Astrocyte of the spinal cord (primary cell): ENCODE measurements around the gene KRTAP10-9.

Experiments used
- DNase-seq: peaks from one replicate; pipeline ENCODE4 v3.0.0; 2011; ENCODE audit warnings: low read depth, low spot score
- H3K4me3 ChIP-seq: 2 replicates; pipeline ENCODE4 v1.5.1; 2011; ENCODE audit warnings: low read depth, mild to moderate bottlenecking, low read length, moderate library complexity
- in situ Hi-C: cut with HindIII; loops from 2 replicates; pipeline ENCODE4 v1.10.0; 2017; ENCODE audit warnings: low sequenced_read_pairs
- TF ChIP-seq, protein P1 (sequence below): IDR thresholded peaks from 2 replicates; pipeline ENCODE4 v1.5.1; 2012; ENCODE audit warnings: low read depth, mild to moderate bottlenecking, low read length, inconsistent platforms

KRTAP10-9 gene

DNA sequence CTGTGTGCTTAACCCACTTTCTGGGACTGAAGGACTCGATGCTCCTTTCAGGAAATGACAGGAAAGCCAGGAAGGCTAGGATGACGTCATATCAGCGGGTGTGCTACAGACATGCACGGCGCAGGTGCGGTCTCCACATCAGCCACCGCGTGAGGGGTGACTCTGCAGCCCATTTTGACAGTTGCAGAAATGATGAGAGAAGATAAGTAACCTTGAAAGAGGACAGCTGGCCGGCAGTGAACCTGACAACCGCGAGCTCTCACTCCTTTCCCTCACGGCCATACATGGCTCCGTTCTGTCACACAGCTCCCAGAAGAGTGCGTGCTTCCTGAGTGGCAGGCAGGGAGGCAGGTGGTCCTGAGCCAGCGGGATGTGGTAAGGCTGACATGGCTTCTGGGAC is 44.8 kb upstream of the KRTAP10-9 start:
- TF ChIP-seq, protein P1, sequence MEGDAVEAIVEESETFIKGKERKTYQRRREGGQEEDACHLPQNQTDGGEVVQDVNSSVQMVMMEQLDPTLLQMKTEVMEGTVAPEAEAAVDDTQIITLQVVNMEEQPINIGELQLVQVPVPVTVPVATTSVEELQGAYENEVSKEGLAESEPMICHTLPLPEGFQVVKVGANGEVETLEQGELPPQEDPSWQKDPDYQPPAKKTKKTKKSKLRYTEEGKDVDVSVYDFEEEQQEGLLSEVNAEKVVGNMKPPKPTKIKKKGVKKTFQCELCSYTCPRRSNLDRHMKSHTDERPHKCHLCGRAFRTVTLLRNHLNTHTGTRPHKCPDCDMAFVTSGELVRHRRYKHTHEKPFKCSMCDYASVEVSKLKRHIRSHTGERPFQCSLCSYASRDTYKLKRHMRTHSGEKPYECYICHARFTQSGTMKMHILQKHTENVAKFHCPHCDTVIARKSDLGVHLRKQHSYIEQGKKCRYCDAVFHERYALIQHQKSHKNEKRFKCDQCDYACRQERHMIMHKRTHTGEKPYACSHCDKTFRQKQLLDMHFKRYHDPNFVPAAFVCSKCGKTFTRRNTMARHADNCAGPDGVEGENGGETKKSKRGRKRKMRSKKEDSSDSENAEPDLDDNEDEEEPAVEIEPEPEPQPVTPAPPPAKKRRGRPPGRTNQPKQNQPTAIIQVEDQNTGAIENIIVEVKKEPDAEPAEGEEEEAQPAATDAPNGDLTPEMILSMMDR: no peak
- DNase-seq: no peak
- H3K4me3 ChIP-seq: no peak overlapping the region
- in situ Hi-C loops: no loop called here

DNA sequence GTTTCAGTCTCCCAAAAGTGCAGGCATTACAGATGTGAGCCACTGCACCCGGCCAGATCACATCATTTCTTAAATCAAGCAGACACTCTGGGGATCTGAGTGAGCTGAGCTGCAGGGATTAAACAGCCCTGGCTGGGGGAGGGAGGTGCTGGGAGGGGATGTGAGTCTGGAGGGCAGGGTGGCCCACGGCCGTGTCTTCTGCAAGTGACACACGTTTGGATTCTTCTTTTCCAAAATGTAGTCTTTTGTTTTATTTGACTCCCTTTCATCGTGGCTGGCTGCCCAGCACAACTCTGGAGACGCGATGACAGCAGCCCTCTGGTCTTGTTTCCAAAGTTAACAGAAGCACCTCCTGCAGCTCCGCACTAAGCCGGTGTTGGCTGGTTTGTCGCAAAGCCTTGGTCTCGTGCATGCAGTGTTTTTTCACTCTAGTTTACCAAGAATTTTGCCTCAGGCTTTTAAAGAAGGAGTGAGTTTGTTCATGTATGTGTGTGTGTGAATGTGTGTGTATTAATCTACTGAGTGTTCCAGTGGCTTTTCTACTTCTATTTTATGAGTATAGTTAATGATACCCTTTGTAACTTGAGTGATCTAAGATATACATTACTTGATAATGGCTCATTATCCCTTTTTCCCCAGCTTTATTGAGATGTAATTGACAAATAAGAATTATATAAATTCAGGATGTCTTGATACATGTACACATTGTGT is 43.6 kb upstream of the KRTAP10-9 start:
- DNase-seq: no peak
- H3K4me3 ChIP-seq: no peak overlapping the region
- in situ Hi-C loops: no loop called here
- TF ChIP-seq, protein P1: no peak

DNA sequence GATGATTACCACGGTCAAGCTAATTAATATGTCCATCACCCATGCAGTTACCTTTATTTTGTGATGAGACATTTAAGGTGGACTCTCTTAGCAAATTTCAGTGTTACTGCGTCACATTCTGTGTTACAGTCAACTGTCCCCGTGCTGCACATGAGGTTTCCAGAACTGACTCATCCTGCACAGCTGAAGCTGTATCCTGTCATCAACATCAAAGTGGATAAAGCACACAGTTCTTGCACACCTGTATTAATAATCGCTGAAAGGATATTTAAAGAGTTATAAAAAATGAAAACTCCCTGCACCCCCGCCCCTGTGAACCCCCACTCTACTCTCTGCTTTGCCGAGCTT is 43.1 kb upstream of the KRTAP10-9 start:
- no peak for DNase-seq
- H3K4me3 ChIP-seq: no peak overlapping the region
- TF ChIP-seq, protein P1: no peak
- in situ Hi-C loops: no loop called here

DNA sequence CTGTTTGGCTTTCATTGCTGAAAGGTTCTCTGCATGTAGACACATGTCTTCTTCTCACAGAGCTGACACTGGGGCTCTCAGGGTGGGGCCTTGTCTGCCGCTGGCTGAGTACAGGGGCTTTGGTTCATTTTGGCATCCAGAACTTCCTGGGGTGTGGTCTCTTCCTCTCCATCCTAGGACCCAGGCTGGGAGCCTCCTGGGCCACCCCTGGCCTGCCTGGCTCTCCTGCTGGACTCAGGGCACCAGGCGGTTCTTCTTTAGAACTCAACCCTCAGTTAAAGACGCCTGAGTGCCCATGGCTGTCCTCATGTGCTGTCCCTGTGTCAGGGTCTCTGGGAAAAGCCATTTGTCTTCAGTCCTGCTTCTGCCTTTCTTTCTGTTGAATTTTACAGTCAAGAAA is 41.0 kb upstream of the KRTAP10-9 start:
- TF ChIP-seq, protein P1: no peak
- DNase-seq: no peak
- no peak overlapping the region for H3K4me3 ChIP-seq
- in situ Hi-C loops: no loop called here

DNA sequence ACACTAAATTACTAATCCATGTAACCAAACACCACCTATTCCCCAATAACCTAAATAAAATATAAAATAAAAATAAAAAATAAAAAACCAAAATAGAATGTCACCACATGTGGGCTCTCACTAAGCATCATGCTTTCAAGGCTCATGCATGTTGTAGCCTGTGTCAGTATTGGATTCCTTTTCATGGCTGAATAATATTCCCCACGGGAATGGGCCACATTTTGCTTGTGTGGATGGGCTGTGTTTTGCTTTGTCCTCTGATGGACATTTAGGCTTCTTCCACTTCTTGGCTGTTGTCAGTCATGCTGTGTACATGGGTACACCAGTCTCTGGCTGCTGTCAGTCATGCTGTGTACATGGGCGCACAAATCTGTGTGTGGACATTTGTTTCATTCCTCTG is 37.8 kb upstream of the KRTAP10-9 start:
- in situ Hi-C loops: no loop called here
- no peak overlapping the region for H3K4me3 ChIP-seq
- no peak for DNase-seq
- TF ChIP-seq, protein P1: no peak

DNA sequence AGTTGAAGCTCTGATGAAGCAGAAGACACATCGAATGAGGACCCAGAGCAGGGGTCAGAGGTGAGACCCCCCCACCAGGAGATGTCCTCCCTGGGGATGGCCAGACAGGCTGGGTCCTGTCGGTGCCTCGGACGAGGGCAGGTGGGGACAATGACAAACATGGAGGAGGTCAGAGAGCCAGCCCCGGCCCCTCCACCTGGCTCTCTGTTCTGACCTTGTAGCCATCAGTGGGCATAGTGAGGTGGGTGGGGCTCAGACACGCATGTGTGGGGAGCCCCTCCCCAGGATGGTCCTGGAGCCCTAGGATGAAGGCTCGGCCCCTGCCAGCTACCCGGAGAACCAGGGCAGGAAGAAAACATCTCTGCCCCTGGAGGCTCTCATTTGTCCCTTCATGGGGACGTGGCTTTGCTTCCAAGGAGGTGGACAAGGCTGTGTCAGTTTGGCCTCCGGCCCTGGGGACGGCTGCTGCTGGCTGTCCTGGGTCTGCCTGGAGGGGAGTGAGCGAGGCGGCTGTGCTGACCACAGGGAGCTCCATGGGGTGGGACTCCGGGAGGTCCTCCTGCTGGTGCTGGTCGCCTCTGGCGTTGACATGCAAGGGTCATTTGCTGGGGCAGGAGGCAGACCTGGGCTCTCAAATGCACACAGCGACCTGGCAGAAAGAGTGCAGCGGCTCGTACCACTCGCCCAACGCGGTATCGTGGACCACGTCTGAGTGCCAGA is 37.1 kb upstream of the KRTAP10-9 start:
- TF ChIP-seq, protein P1: no peak
- no peak for DNase-seq
- in situ Hi-C loops: no loop called here
- H3K4me3 ChIP-seq: no peak overlapping the region
